ACC112 (cell line): ENCODE measurements around the gene KCNN3.

Experiments used
- H2AFZ ChIP-seq: fragments of 200-600 bp; sonication (generic); one replicate; pipeline ENCODE4 v1.6.0; 2017; ENCODE audit warnings: antibody characterized with exemption, low read length; ENCODE audit not compliant: unreplicated experiment
- H3K27ac ChIP-seq: fragments of 200-600 bp; sonication (generic); 2 replicates; pipeline ENCODE4 v1.5.1; 2014; ENCODE audit warnings: low read depth, mild to moderate bottlenecking, antibody characterized with exemption, low read length, moderate library complexity
- H3K27me3 ChIP-seq: fragments of 200-600 bp; sonication (generic); 2 replicates; pipeline ENCODE4 v1.6.1; 2014; ENCODE audit warnings: mild to moderate bottlenecking, antibody characterized with exemption, low read length, moderate library complexity, mixed read lengths; ENCODE audit not compliant: insufficient read depth
- H3K36me3 ChIP-seq: fragments of 200-600 bp; sonication (generic); 2 replicates; pipeline ENCODE4 v1.6.1; 2016; ENCODE audit warnings: mild to moderate bottlenecking, antibody characterized with exemption, low read length, moderate library complexity, mixed read lengths; ENCODE audit not compliant: insufficient read depth
- H3K4me1 ChIP-seq: fragments of 200-600 bp; sonication (generic); one replicate; pipeline ENCODE4 v1.6.1; 2016; ENCODE audit warnings: low read length, mixed read lengths; ENCODE audit not compliant: insufficient read depth, unreplicated experiment, control insufficient read depth
- H3K4me3 ChIP-seq: fragments of 200-600 bp; sonication (generic); 2 replicates; pipeline ENCODE4 v1.5.1; 2014; ENCODE audit warnings: mild to moderate bottlenecking, low read depth, low read length
- H3K79me2 ChIP-seq: fragments of 200-600 bp; sonication (generic); one replicate; pipeline ENCODE4 v1.6.0; 2016; ENCODE audit warnings: low read length; ENCODE audit not compliant: control insufficient read depth, unreplicated experiment, insufficient read depth

Gene KCNN3

DNA sequence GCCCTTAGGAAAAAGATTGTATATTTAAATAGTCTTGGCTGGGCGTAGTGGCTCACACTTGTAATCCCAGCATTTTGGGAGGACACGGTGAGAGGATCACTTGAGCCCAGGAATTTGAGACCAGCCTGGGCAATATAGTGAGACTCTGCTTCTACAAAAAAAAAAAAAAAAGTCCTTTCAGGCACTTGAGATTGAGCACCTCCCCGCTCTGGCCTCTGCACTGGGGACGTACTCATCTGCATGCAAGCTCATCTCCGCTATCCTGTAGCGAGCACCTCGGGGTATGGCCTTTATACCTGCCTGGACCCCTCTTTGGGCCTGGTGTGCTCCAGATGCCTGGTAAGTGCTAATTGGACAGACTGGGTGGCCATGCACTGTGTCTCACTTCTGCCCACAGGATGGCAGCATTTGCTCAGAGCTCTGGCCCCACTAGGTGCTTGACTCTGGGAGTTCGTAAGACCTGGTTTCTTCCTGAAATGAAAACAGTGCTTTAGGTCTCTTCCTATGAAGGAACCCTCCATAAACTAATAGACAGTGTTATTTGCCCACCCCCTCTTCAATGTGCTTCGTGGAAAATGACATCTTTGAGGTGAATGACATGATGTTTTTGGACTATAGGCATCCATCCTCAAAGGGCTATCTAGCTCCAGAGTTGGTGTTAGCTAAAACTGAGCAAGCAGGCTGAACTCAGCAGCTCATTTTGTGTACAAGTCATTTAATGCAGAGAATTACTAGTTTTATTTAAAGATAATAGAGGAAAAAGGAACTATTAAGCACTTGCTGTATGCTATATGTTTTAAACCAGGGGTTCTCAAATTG lies 200.4 kb downstream of the KCNN3 start:
- Histone ChIP-seq H3K36me3 (no peaks in the 10 kb centered on the region), H3K4me3 (no peak overlapping the region), H3K27ac (no peak overlapping the region), H2AFZ (no peak overlapping the region), H3K79me2 (no peaks in the 10 kb centered on the region), H3K4me1 (no peaks in the 10 kb centered on the region), H3K27me3 (no peaks in the 10 kb centered on the region)

- no peak overlapping the region for H2AFZ ChIP-seq
- no peak overlapping the region for H3K27ac ChIP-seq
- no peaks in the 10 kb centered on the region for H3K36me3 ChIP-seq
- H3K79me2 ChIP-seq: no peaks in the 10 kb centered on the region
- H3K4me1 ChIP-seq: no peaks in the 10 kb centered on the region
- H3K27me3 ChIP-seq: peaks cover 4% of the 10 kb centered on the region; the same call in 1 of the 2 replicates
- H3K4me3 ChIP-seq: no peak overlapping the region
These were observed 203.9 kb downstream of the KCNN3 start for GRCh38 chr1:154666051-154666790.

GRCh38 chr1:154664331-154665002 lies 205.6 kb downstream of the KCNN3 start:
- Histone ChIP-seq H3K79me2 (no peaks in the 10 kb centered on the region), H3K4me3 (no peak overlapping the region), H3K36me3 (no peaks in the 10 kb centered on the region), H3K4me1 (no peaks in the 10 kb centered on the region), H3K27ac (no peak overlapping the region), H3K27me3 (peaks cover 16% of the 10 kb centered on the region; the same call in 1 of the 2 replicates), H2AFZ (no peak overlapping the region)

GRCh38 chr1:154663471-154664060 lies 206.5 kb downstream of the KCNN3 start:
- no peak overlapping the region for H3K27ac ChIP-seq
- no peak overlapping the region for H3K4me3 ChIP-seq
- H3K36me3 ChIP-seq: no peaks in the 10 kb centered on the region
- H3K4me1 ChIP-seq: no peaks in the 10 kb centered on the region
- H2AFZ ChIP-seq: no peak overlapping the region
- peaks cover 24% of the 10 kb centered on the region for H3K27me3 ChIP-seq
- no peaks in the 10 kb centered on the region for H3K79me2 ChIP-seq

DNA sequence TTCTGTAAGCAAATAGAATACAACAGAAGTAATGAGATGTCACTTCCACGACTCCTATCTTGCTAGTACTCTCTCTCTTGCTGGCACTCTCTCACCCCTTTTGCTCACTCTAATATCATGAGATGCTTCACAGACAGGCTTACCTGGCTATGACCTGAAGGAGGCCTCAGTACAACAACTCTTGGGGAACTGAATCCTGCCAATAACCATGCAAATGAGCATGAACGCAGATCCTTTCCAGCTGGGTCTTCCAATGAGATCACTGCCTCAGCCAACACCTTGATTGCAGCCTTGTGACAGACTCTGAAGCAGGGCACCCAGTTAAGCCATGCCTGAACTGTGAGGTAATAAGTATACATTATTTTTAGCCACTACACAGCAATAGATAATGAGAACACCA lies 209.0 kb downstream of the KCNN3 start:
- H3K27ac ChIP-seq: no peak overlapping the region
- no peaks in the 10 kb centered on the region for H3K4me1 ChIP-seq
- peaks cover 48% of the 10 kb centered on the region for H3K27me3 ChIP-seq
- H3K79me2 ChIP-seq: no peaks in the 10 kb centered on the region
- H3K4me3 ChIP-seq: no peak overlapping the region
- H2AFZ ChIP-seq: no peak overlapping the region
- H3K36me3 ChIP-seq: no peaks in the 10 kb centered on the region

GRCh38 chr1:154659823-154660592 lies 210.1 kb downstream of the KCNN3 start:
- no peaks in the 10 kb centered on the region for H3K79me2 ChIP-seq
- H3K27me3 ChIP-seq: peaks cover 54% of the 10 kb centered on the region

GRCh38 chr1:154657556-154657955 lies 212.5 kb downstream of the KCNN3 start:
- Histone ChIP-seq H2AFZ (no peak overlapping the region), H3K27me3 (peaks cover 77% of the 10 kb centered on the region), H3K4me3 (no peak overlapping the region), H3K4me1 (no peaks in the 10 kb centered on the region), H3K36me3 (no peaks in the 10 kb centered on the region), H3K79me2 (no peaks in the 10 kb centered on the region), H3K27ac (no peak overlapping the region)

More at GRCh38 chr1:154659823-154660592, 210.1 kb downstream of the KCNN3 start:
- H3K4me1 ChIP-seq: no peaks in the 10 kb centered on the region
- H2AFZ ChIP-seq: no peak overlapping the region
- no peaks in the 10 kb centered on the region for H3K36me3 ChIP-seq
- H3K27ac ChIP-seq: no peak overlapping the region
- H3K4me3 ChIP-seq: no peak overlapping the region

DNA sequence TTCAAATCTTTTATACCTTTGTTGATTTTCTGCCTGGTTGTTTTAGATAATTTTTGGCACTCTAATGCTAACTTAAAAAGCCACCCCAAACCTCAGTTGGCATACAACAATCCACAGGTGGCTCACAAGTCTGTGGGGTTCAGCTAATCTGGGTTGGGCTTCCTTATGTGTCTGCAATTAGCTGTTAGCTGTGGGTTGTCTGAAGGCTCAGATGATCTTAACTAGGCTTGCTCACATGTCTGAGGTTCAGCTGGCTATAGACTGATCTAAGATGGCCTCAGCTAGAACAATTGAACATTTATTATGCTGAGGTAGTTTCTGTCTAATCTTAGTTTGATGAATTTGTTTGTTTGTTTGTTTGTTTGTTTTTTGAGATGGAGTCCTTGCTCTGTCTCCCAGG lies 217.2 kb downstream of the KCNN3 start:
- H3K27ac ChIP-seq: no peak overlapping the region

More for the DNA sequence above, 217.2 kb downstream of the KCNN3 start:
- Histone ChIP-seq H3K79me2 (no peaks in the 10 kb centered on the region), H3K4me3 (no peak overlapping the region), H2AFZ (no peak overlapping the region), H3K27me3 (peaks cover 64% of the 10 kb centered on the region), H3K4me1 (no peaks in the 10 kb centered on the region), H3K36me3 (no peaks in the 10 kb centered on the region)
